GM12865 (cell line): ENCODE measurements around the gene FHIP1B.

ENCODE experiments used
- DNase-seq: peaks from one replicate; pipeline ENCODE4 v3.0.0; 2010; ENCODE audit warnings: low read depth
- H3K4me3 ChIP-seq: 2 replicates; pipeline ENCODE4 v1.5.1; 2011; ENCODE audit warnings: mild to moderate bottlenecking, low read depth, low read length, control low read depth
- TF ChIP-seq, protein P1 (sequence below): IDR thresholded peaks from 2 replicates; pipeline ENCODE4 v1.5.1; 2011; ENCODE audit warnings: low read length, control low read depth, low read depth, inconsistent platforms; ENCODE audit not compliant: insufficient read depth; ENCODE audit errors: missing control alignments

The FHIP1B gene

DNA sequence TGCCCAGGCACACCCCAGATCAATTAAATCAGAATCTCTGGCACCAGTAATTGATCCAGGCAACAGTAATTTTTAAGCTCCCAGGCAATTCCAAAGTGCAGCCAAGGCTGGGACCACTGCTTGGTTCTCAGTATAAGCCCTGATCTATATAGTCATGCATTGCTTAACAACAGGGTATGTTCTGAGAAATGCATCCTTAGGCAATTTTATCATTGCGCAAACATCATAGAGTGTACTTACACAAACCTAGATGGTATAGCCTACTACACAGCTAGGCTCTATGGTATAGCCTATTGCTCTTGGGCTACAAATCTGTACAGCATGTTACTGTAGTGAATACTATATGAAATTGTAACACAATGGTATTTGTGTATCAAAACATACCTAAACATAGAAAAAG, 29.7 kb downstream of the FHIP1B start:
- TF ChIP-seq, protein P1, sequence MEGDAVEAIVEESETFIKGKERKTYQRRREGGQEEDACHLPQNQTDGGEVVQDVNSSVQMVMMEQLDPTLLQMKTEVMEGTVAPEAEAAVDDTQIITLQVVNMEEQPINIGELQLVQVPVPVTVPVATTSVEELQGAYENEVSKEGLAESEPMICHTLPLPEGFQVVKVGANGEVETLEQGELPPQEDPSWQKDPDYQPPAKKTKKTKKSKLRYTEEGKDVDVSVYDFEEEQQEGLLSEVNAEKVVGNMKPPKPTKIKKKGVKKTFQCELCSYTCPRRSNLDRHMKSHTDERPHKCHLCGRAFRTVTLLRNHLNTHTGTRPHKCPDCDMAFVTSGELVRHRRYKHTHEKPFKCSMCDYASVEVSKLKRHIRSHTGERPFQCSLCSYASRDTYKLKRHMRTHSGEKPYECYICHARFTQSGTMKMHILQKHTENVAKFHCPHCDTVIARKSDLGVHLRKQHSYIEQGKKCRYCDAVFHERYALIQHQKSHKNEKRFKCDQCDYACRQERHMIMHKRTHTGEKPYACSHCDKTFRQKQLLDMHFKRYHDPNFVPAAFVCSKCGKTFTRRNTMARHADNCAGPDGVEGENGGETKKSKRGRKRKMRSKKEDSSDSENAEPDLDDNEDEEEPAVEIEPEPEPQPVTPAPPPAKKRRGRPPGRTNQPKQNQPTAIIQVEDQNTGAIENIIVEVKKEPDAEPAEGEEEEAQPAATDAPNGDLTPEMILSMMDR, result no peak
- no peak for DNase-seq
- H3K4me3 ChIP-seq, result no peak overlapping the region

DNA sequence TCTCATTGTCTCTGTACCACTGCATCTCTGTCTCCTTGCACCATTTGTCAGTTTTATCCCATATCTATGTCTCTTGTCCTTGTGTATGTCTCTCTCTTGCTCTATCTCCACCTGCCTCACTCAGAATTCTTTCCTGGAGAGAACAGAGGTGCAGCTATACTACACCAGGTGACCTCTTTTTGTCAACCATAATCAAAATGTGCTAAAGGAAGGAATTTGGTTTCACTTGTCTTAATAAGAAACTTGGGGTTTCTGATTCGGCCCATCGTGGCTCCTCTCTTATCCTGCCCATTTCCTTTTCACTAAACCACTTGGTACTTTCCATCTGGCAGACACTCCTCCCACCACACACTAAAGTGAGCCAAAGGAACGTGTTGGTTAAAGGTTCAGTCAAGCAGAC, 31.1 kb downstream of the FHIP1B start:
- TF ChIP-seq, protein P1, result no peak
- H3K4me3 ChIP-seq, result no peak overlapping the region
- DNase-seq, result peak; percentile 67

DNA sequence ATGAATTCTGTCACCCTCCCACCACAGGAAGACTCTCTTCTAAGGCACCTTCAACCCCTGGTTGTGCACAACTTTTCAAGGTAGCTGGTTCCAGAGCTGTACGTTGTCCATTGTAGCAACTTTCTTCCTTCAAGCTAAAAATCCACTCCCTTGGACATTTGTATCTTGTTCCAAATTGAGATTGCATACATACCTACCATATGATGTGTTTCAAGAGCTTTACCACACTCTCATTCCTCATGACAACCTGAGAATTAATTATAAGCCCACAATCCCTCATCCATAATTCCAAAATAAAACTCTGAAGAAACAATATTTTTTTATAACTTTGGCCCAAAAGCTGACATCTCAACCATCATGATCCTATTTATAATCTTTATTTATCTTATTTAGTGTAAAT, 32.4 kb downstream of the FHIP1B start:
- TF ChIP-seq, protein P1, result no peak
- DNase-seq, result no peak
- H3K4me3 ChIP-seq, result no peak overlapping the region

DNA sequence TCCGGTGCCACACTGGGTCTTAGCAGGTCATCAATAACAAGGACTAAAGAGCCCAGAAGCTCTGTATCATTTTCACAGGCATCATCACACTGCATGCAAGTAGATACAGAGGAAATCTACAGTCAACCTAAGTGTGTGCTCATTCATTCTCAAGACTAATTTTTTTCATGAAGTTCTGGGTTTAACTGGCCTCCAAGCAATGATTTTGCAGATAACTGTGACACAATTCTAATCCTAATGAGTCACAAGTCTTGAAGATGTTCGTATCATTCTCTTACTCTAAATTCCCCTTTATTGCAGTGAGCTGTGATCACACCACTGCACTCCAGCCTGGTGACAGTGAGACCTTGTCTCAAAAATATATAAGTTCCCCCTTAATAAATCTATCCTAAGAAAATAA, 33.0 kb downstream of the FHIP1B start:
- no peak for DNase-seq
- TF ChIP-seq, protein P1, result no peak

DNA sequence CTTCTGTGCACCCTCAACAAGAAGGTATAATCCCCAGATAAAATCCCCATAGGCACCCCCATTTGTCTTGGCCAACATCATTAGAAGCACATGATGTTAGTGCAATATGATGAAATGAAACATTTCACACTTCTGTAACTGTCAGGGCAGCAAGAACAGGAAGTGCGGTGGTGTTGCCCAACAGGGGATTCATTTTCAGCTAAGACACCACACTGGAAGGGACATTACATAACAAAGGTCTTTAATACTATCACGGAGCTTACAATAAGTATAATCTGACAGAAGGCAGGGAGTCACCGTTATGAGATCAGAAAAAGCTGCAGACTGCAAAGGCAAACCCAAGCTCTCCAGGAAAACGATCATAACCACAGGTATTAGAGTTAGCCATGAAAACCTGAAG, 33.5 kb downstream of the FHIP1B start:
- no peak overlapping the region for H3K4me3 ChIP-seq
- no peak for DNase-seq
- TF ChIP-seq, protein P1, result no peak

More for the DNA sequence above, 33.0 kb downstream of the FHIP1B start:
- no peak overlapping the region for H3K4me3 ChIP-seq

DNA sequence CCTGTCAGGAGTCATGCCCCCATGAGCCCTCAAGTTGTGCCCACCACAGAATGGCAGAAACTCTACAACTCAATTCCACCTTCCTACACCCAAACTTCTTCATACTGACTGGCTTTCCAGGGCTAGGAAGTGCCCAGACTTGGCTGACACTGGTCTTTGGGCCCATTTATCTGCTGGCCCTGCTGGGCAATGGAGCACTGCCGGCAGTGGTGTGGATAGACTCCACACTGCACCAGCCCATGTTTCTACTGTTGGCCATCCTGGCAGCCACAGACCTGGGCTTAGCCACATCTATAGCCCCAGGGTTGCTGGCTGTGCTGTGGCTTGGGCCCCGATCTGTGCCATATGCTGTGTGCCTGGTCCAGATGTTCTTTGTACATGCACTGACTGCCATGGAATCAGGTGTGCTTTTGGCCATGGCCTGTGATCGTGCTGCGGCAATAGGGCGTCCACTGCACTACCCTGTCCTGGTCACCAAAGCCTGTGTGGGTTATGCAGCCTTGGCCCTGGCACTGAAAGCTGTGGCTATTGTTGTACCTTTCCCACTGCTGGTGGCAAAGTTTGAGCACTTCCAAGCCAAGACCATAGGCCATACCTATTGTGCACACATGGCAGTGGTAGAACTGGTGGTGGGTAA, 35.1 kb downstream of the FHIP1B start, which contains the start of gene OR52W1:
TSS of gene OR52W1 (plus strand) at position 51 of the 637 bp plus-strand sequence. CDS start at position 51, 0 bp downstream.
- TF ChIP-seq, protein P1, result no peak
- no peak for DNase-seq
- H3K4me3 ChIP-seq, result no peak within 1 kb of the TSS
